ENCODE measurements around the gene SLCO4C1. TPM values are rescaled to one million over a fixed set of nuclear protein-coding genes. Genes with fewer than 3 reads are reported as not detected.

SLCO4C1 gene
- total and polyA plus RNA-seq, 2 of the 13 experiments (the other 11 are each of a cell fraction or from before 2014, with no cell fraction given) = 1.3 to 7.8 TPM

GRCh38 chr5:102221949-102222348 lies 74.1 kb downstream of the SLCO4C1 start:
- Histone ChIP-seq H3K27ac (ENCODE audit: extremely low read length, insufficient read depth, low read length) (peak overlapping the region; percentile 52), H4K20me1 (ENCODE audit: insufficient read depth, low read length) (no peaks in the 10 kb centered on the region), H3K9me3 (ENCODE audit: low read length) (peaks cover 31% of the 10 kb centered on the region), H3K4me3 (replicated peaks in 1 of 3; ENCODE audit: insufficient read depth in 1 of 3, low read depth in 2 of 3, low read length in 3 of 3) (no peak overlapping the region), H3K79me2 (ENCODE audit: insufficient read depth, low read length) (no peaks in the 10 kb centered on the region), H3K9ac (ENCODE audit: insufficient read depth, low read depth, low read length) (no peak overlapping the region), H3K4me1 (ENCODE audit: insufficient read depth, low read length) (peaks cover 49% of the 10 kb centered on the region), H3K4me2 (ENCODE audit: low read depth, low read length) (no peak overlapping the region), H2AFZ (ENCODE audit: low read length) (no peak overlapping the region), H3K27me3 (ENCODE audit: control insufficient read depth in 1 of 2, insufficient read depth in 2 of 2, low read length in 2 of 2) (no peaks in the 10 kb centered on the region), H3K36me3 (replicated peaks in 1 of 2; ENCODE audit: control insufficient read depth in 1 of 2, insufficient read depth in 2 of 2, low read length in 2 of 2) (no peaks in the 10 kb centered on the region)
- ATAC-seq = no peak
- TF ChIP-seq TERF1 (CRISPR knock-in tag; IDR thresholded peaks at IDR 0.05) (no peak), ZNF280D (CRISPR knock-in tag; IDR thresholded peaks at IDR 0.05) (peak; percentile 93; the same call in 1 of the 2 replicates), DZIP1 (CRISPR knock-in tag; IDR thresholded peaks at IDR 0.05) (no peak)
- no peak for FAIRE-seq
- no peak for DNase-seq (ENCODE audit: low spot score)
- intact Hi-C loops (cut with micrococcal nuclease; ENCODE audit: unreplicated experiment) (loop anchor here (2.0 to 5.0 kb wide), 3 partner anchors 69 to 85 kb away; partner anchors contain the start of gene SLCO4C1), in situ Hi-C loops (cut with HindIII; ENCODE audit: extremely low pct_ligation_motif_present, low pct_unique_long_range_greater_than_20kb) (no loop called here)
- 90% methylated on average over 1 of the region's 1 CpG for WGBS (ENCODE audit: low lambda C conversion rate)
- CTCF ChIA-PET (ENCODE audit: low intra/inter-chr PET ratio, low total read pairs) = no interaction called here
- POLR2A ChIA-PET = no interaction called here
- no TSS peak for BruUV-seq (replicated peaks)
